Astrocyte of the spinal cord (primary cell): ENCODE measurements around the gene PKNOX2.

Experiments
- DNase-seq: peaks from one replicate; pipeline ENCODE4 v3.0.0; 2011; ENCODE audit warnings: low read depth, low spot score
- H3K4me3 ChIP-seq: 2 replicates; pipeline ENCODE4 v1.5.1; 2011; ENCODE audit warnings: low read depth, mild to moderate bottlenecking, low read length, moderate library complexity
- in situ Hi-C: cut with HindIII; loops from 2 replicates; pipeline ENCODE4 v1.10.0; 2017; ENCODE audit warnings: low sequenced_read_pairs
- TF ChIP-seq, protein P1 (sequence below): IDR thresholded peaks from 2 replicates; pipeline ENCODE4 v1.5.1; 2012; ENCODE audit warnings: low read depth, mild to moderate bottlenecking, low read length, inconsistent platforms

PKNOX2 gene

DNA sequence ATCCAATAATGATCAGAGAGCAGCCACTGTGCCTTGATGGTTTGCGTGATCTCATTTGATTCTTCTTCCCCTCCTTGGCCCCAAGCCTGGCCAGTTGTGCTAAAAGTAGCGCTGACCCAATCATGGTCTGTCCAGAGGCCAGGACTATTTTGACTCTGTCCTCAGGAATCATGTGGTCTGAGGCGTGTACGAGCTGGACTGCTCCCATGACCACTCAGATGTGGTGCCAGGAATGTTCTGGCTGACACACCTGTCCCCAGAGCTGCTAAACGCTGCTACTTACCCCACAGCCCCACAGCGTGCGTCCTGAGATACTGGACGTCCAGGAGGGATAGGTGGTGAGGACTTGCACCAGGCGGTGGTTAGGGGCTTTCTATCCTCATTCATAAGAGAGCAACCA is 261.1 kb downstream of the PKNOX2 start:
- H3K4me3 ChIP-seq: no peak overlapping the region
- DNase-seq: no peak
- in situ Hi-C loops: no loop called here
- TF ChIP-seq, protein P1, sequence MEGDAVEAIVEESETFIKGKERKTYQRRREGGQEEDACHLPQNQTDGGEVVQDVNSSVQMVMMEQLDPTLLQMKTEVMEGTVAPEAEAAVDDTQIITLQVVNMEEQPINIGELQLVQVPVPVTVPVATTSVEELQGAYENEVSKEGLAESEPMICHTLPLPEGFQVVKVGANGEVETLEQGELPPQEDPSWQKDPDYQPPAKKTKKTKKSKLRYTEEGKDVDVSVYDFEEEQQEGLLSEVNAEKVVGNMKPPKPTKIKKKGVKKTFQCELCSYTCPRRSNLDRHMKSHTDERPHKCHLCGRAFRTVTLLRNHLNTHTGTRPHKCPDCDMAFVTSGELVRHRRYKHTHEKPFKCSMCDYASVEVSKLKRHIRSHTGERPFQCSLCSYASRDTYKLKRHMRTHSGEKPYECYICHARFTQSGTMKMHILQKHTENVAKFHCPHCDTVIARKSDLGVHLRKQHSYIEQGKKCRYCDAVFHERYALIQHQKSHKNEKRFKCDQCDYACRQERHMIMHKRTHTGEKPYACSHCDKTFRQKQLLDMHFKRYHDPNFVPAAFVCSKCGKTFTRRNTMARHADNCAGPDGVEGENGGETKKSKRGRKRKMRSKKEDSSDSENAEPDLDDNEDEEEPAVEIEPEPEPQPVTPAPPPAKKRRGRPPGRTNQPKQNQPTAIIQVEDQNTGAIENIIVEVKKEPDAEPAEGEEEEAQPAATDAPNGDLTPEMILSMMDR: no peak

DNA sequence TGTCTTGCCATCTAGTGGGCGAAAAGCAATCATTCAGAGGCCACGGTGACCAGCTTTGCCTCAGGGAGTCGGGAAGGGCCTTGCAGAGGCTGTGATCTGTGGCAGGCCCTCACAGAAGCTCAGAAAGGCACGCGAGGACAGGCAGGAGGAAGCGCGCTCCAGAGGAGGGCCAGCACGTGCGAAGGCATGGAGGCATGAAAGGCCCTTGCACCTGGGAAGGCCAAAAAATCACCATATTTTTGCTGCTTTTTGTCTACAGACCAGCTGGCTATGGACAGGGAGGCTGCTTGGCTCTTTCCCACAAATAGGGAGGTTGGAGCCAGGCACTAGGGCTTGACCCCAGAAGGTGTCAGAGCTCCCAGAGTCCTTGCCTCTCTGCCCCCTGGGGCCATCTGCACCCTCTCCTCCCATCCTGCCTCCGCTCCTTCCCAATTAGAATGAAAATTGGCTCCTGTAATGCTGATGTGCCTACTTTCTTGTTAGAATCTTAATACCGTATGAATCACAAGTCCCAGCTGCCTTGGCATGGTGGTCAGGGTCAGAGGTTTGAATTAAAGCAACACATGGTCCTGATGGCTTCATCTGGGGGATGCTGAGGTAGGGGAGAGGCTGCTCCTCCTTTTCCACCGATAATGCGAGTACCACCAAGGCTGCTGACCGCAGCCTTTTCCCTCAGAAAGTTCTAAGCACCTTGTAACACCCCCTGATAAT is 262.4 kb downstream of the PKNOX2 start:
- no peak overlapping the region for H3K4me3 ChIP-seq
- TF ChIP-seq, protein P1: no peak
- DNase-seq: no peak
- in situ Hi-C loops: no loop called here

DNA sequence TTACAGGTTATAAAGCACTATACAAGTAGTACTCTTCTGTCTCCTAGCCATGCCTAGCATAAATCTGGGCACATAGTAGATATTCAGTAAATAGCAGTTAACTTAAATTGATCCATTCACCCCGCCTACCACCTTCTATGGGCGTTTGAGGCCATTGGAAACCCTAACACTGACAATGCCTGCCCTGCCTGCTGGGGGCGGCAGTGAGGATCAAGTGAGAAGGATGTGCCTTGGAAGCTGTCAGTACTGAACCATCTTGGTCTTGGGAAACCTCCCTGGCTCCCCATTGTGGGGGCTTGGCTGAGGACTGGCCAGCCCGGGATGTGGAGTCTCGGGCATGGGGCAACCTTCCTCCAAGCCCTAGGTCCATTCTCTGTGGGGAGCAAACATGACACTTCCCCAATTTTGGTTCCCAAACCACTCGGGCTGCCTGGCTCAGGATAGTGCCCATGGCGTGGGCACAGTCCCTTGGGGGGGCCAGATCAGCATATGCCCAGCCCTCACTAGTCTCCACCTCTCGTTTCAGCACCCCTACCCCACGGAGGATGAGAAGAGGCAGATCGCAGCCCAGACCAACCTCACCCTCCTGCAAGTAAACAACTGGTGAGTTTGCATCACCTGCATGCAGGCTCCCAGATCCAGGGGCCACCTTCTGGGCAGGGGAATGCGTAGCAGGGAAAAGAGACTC is 264.1 kb downstream of the PKNOX2 start:
- in situ Hi-C loops: no loop called here
- DNase-seq: no peak

DNA sequence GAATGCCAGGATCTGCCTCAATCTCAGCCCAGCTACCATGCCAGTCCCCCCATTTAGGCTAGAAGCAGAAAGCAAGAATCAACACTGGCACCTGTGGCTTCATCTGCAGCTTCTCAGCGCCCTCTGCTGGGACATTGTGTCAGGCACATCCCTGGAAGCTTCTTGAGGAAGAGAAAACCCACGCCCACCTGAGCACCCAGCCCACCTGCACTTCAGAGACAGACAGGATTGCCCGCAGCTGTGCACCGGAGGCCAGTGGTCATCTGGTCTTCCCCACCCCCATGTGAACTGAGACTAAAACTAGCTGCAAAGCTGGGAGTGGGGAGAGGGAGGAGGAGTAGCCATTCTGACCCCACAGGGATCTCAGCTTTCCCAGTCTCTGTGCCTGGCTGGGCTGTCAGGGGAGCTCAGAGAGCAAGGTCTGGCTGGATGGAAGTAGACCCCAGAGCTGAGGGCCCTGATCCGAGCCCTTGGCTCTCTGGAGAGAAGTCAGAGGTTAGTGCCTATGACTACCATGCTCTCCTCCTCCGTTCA is 264.7 kb downstream of the PKNOX2 start:
- in situ Hi-C loops: no loop called here
- H3K4me3 ChIP-seq: no peak overlapping the region
- peak; percentile 50 for DNase-seq
- TF ChIP-seq, protein P1: peak; percentile 90

More for the DNA sequence above, 264.1 kb downstream of the PKNOX2 start:
- TF ChIP-seq, protein P1: no peak
- H3K4me3 ChIP-seq: no peak overlapping the region

DNA sequence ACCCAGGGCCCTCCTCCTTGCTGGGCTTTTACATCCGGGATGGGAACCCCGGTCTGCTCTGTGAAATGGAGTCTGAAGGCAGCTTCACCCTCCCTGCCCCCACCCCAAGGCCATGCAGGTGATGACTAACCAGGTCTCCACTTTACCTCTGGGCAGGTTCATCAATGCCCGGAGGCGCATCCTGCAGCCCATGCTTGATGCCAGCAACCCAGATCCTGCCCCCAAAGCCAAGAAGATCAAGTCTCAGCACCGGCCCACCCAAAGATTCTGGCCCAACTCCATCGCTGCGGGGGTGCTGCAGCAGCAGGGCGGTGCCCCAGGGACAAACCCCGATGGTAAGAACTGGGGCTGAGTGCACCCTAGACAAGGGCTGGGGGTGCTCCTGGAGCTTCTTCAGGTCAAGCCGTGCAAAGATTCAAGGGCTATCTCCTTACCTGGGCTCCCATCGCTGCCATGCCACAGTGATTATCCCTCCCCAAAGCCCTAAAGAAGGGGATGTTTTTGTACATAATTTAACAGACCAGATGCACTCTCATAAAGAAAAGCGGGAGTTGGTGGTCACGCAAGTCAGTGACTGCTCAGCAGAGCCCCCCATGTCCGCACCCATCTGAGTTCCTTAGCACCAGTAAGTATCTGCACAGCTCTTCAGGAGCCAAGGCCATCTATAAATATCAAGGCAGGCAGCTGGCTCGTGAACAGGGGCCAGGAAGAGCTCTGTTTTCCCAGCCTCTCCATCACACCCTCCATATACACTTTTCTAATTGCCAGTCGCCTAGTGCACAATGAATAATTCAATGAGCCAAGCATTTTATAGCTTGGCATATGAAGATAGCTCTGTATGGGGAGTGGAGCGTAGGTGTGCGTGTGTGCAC is 265.5 kb downstream of the PKNOX2 start:
- in situ Hi-C loops: no loop called here
- TF ChIP-seq, protein P1: no peak
- DNase-seq: no peak
- H3K4me3 ChIP-seq: no peak overlapping the region

DNA sequence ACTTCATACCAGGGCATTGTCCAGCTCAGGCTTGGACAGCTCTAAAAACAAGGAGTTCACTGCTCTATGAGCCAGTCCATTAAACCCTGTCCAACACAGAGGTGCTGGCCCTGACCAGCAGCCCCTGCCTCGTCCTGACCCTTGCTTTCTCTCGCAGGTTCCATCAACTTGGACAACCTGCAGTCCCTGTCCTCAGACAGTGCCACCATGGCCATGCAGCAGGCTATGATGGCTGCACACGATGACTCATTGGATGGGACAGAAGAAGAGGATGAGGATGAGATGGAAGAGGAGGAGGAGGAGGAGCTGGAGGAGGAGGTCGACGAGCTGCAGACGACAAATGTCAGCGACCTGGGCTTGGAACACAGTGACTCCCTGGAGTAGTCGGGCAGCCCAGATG is 266.5 kb downstream of the PKNOX2 start:
- in situ Hi-C loops: no loop called here
- no peak overlapping the region for H3K4me3 ChIP-seq
- no peak for DNase-seq
- TF ChIP-seq, protein P1: no peak
